Stromal cell of bone marrow (primary cell): ENCODE measurements around the gene BEND2.

Experiments
- DNase-seq: peaks from one replicate; pipeline ENCODE4 v3.0.0-alpha.2; 2012; ENCODE audit warnings: low read depth

The BEND2 gene

DNA sequence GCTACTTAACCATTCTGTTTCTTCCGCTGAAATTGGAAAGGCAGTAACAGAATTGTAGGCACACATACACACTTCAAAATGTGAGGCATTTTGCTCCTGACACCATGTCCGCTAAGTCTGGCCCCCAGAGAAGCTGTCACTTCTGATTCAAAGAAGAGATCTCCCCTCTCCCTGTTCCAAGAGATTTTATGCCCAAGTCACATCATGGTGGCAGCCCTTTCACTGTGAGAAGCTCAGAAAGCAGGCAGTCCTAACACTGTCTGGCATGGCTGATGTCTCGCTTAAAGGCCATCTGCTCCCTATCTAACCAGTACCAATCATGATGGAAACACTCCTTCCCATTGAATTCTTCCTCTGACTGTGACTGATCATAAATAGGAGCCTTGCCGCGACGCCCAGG is 83.9 kb downstream of the BEND2 start:
- DNase-seq = no peak

- no peak for DNase-seq
These were observed 87.1 kb downstream of the BEND2 start for GRCh38 chrX:18133605-18134004.

DNA sequence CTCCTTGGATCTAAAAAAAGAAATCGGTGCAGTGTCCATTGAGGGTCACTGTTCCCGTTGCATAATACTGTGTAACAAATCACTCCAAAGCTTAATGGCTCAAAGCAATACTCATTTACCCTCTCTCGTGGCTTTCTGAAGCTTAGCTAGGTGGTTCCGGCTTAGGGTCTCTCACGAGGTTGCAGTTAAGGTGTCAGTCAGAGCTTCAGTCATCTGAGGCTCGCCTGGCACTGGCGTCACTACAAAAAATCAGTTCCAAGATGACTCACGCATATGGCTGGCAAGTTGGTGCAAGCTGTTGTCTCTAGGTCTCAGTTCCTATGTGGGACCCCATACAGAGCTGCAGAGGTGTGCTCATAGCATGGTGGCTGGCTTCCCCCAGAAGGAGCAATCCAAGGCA is 91.0 kb downstream of the BEND2 start:
- no peak for DNase-seq

GRCh38 chrX:18126971-18127370 is 93.7 kb downstream of the BEND2 start:
- no peak for DNase-seq

DNA sequence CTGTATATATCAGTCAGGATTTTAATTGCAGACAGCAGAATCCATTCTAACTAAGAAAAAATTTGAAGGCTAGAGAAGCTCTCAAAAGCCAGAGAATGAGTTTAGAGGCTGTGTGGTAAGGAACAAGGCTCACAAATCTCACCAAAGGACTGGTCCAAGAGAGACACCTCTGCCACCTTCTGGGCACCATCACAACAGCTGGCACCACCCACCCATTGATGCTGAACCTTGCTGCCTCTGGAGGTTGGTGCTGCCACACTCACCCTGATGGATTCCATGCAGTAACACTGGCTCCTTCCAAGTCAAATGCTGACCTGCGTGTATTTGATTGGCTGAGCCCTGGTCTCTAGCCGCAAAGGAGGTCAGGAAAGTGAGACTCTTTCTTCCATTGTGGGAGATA is 100.8 kb downstream of the BEND2 start:
- DNase-seq = no peak
